ENCODE data around the gene SMTNL1.

GRCh38 chr11:57588046-57588710 is 50.8 kb downstream of the SMTNL1 start:
- TF ChIP-seq CTCF (conservative IDR thresholded peaks at IDR 0.05; ENCODE audit: low read length) (no peak), EZH2phosphoT487 (IDR thresholded peaks at IDR 0.05; ENCODE audit: borderline replicate concordance) (no peak)
